Neural cell (in vitro differentiated cells): ENCODE data around the gene HDAC7. TPM values are rescaled to one million over a fixed set of nuclear protein-coding genes. Genes with fewer than 3 reads are reported as not detected.

ENCODE experiments used
- H2AFZ ChIP-seq: fragments of 200-600, 300-800 bp; sonication (generic), shearing (Covaris generic); 2 replicates; pipeline ENCODE4 v1.6.0; 2014; ENCODE audit warnings: low read depth, mild to moderate bottlenecking, antibody characterized with exemption, low read length, moderate library complexity
- H3F3A ChIP-seq: fragments of 200-600 bp; shearing (Covaris generic); 2 replicates; pipeline ENCODE4 v1.6.1; 2016; ENCODE audit warnings: mild to moderate bottlenecking, moderate library complexity, mixed read lengths, antibody characterized with exemption, low read length; ENCODE audit not compliant: insufficient read depth, poor library complexity, severe bottlenecking
- H3K27ac ChIP-seq: fragments of 200-600, 300-800 bp; sonication (generic), shearing (Covaris generic); 2 replicates; pipeline ENCODE4 v1.5.1; 2014; ENCODE audit warnings: mild to moderate bottlenecking, low read length, moderate library complexity
- H3K27me3 ChIP-seq: fragments of 300-800, 200-600 bp; sonication (generic), shearing (Covaris generic); 2 replicates; pipeline ENCODE4 v1.6.0; 2014; ENCODE audit warnings: mild to moderate bottlenecking, low read depth, low read length, moderate library complexity; ENCODE audit not compliant: insufficient read depth
- H3K36me3 ChIP-seq: fragments of 300-800, 200-600 bp; sonication (generic), shearing (Covaris generic); 2 replicates; pipeline ENCODE4 v1.5.1; 2014; ENCODE audit warnings: mild to moderate bottlenecking, antibody characterized with exemption, low read length, moderate library complexity; ENCODE audit not compliant: insufficient read depth
- H3K4me2 ChIP-seq: fragments of 300-800, 200-600 bp; sonication (generic), shearing (Covaris generic); 2 replicates; pipeline ENCODE4 v1.6.0; 2014; ENCODE audit warnings: mild to moderate bottlenecking, low read length
- H3K4me3 ChIP-seq: fragments of 300-800, 200-600 bp; sonication (generic), shearing (Covaris generic); 2 replicates; pipeline ENCODE4 v1.5.1; 2014; ENCODE audit warnings: mild to moderate bottlenecking, low read length, moderate library complexity
- H3K79me2 ChIP-seq: fragments of 200-600 bp; shearing (Covaris generic); replicated peaks from 2 replicates; pipeline ENCODE4 v1.6.0; 2014; ENCODE audit warnings: mild to moderate bottlenecking, low read length, moderate library complexity; ENCODE audit not compliant: insufficient read depth
- H3K9ac ChIP-seq: fragments of 300-800, 200-600 bp; sonication (generic), shearing (Covaris generic); 2 replicates; pipeline ENCODE4 v1.6.1; 2016; ENCODE audit warnings: mild to moderate bottlenecking, low read length, mixed read lengths
- H3K9me2 ChIP-seq: fragments of 200-600 bp; shearing (Covaris generic); 2 replicates; pipeline ENCODE4 v1.6.1; 2016; ENCODE audit warnings: mild to moderate bottlenecking, low read length, mixed read lengths; ENCODE audit not compliant: insufficient read depth
- H3K9me3 ChIP-seq: fragments of 200-600, 300-800 bp; sonication (generic), shearing (Covaris generic); 2 replicates; pipeline ENCODE4 v1.6.1; 2016; ENCODE audit warnings: mild to moderate bottlenecking, mixed run types, low read length, moderate library complexity, mixed read lengths
- H4K20me1 ChIP-seq: fragments of 200-600 bp; shearing (Covaris generic); 2 replicates; pipeline ENCODE4 v1.6.1; 2016; ENCODE audit warnings: mild to moderate bottlenecking, mixed run types; ENCODE audit not compliant: insufficient read depth
- CTCF ChIP-seq: fragments of 450-650 bp; IDR thresholded peaks from 2 replicates; pipeline ENCODE4 v1.5.1; 2014; ENCODE audit warnings: antibody characterized with exemption, mild to moderate bottlenecking, moderate library complexity; ENCODE audit not compliant: poor library complexity, severe bottlenecking
- EP300 ChIP-seq: fragments of 450-650 bp; conservative IDR thresholded peaks from 2 replicates; pipeline ENCODE4 v1.6.1; 2014; ENCODE audit warnings: antibody characterized with exemption, mild to moderate bottlenecking, moderate library complexity; ENCODE audit not compliant: poor library complexity, severe bottlenecking
- EZH2 ChIP-seq: fragments of 200-600, 300-800 bp; shearing (Covaris generic), sonication (generic); IDR thresholded peaks from 2 replicates; pipeline ENCODE4 v1.6.1; 2014; ENCODE audit warnings: antibody characterized with exemption, low read length, borderline replicate concordance, mild to moderate bottlenecking; ENCODE audit not compliant: insufficient read depth, poor library complexity, severe bottlenecking
- MXI1 ChIP-seq: fragments of 450-650 bp; conservative IDR thresholded peaks from 2 replicates; pipeline ENCODE4 v1.6.1; 2014; ENCODE audit warnings: antibody characterized with exemption, mild to moderate bottlenecking; ENCODE audit not compliant: poor library complexity, severe bottlenecking
- POLR2AphosphoS5 ChIP-seq: IDR thresholded peaks from 2 replicates; pipeline ENCODE4 v1.6.1; 2012
- RAD21 ChIP-seq: fragments of 450-650 bp; conservative IDR thresholded peaks from 2 replicates; pipeline ENCODE4 v1.6.1; 2014; ENCODE audit warnings: antibody characterized with exemption, mild to moderate bottlenecking, moderate library complexity
- REST ChIP-seq: IDR thresholded peaks from 2 replicates; pipeline ENCODE4 v1.6.1; 2012; ENCODE audit warnings: borderline replicate concordance
- SMC3 ChIP-seq: fragments of 450-650 bp; conservative IDR thresholded peaks from 2 replicates; pipeline ENCODE4 v1.6.1; 2014; ENCODE audit warnings: antibody characterized with exemption, mild to moderate bottlenecking, moderate library complexity; ENCODE audit not compliant: poor library complexity
- TAF1 ChIP-seq: IDR thresholded peaks from 2 replicates; pipeline ENCODE4 v1.6.1; 2012; ENCODE audit warnings: low read depth
- polyA plus RNA-seq: library from polyadenylated mRNA; depleted of rRNA; stranded (reverse); fragments of >200 nt; gene quantifications from 2 replicates; pipeline ENCODE4 v1.2.3, GENCODE V29; 2014

The HDAC7 gene
- polyA plus RNA-seq, 1 donor from 2014 or later = 30.2 TPM

- Histone ChIP-seq H2AFZ (no peak overlapping the region), H3F3A (no peaks in the 10 kb centered on the region), H3K4me3 (no peak overlapping the region), H3K36me3 (no peaks in the 10 kb centered on the region), H3K9me2 (no peaks in the 10 kb centered on the region), H4K20me1 (no peaks in the 10 kb centered on the region), H3K4me2 (no peak overlapping the region), H3K27ac (no peak overlapping the region), H3K9me3 (no peaks in the 10 kb centered on the region), H3K9ac (no peak overlapping the region), H3K79me2 (no peaks in the 10 kb centered on the region), H3K27me3 (peaks cover 3% of the 10 kb centered on the region)
- TF ChIP-seq CTCF (no peak), REST (no peak), POLR2AphosphoS5 (no peak), SMC3 (no peak), EP300 (no peak), RAD21 (no peak), EZH2 (no peak), MXI1 (no peak), TAF1 (no peak)
Measured at GRCh38 chr12:47754126-47754525, 65.6 kb downstream of the HDAC7 start.

- H2AFZ ChIP-seq = no peak overlapping the region
Measured at GRCh38 chr12:47753021-47754001, 66.4 kb downstream of the HDAC7 start.

More at GRCh38 chr12:47753021-47754001, 66.4 kb downstream of the HDAC7 start:
- Histone ChIP-seq H4K20me1 (no peaks in the 10 kb centered on the region), H3K4me2 (no peak overlapping the region), H3K27ac (no peak overlapping the region), H3K4me3 (no peak overlapping the region), H3K9me3 (no peaks in the 10 kb centered on the region), H3F3A (no peaks in the 10 kb centered on the region), H3K27me3 (peaks cover under 1% of the 10 kb centered on the region), H3K9me2 (no peaks in the 10 kb centered on the region), H3K79me2 (no peaks in the 10 kb centered on the region), H3K36me3 (no peaks in the 10 kb centered on the region), H3K9ac (no peak overlapping the region)
- TF ChIP-seq POLR2AphosphoS5 (no peak), REST (no peak), MXI1 (no peak), EZH2 (no peak), TAF1 (no peak), RAD21 (no peak), SMC3 (no peak), EP300 (no peak), CTCF (no peak)
